Stimulated activated naive CD8-positive, alpha-beta T cell treated with anti-CD3 and anti-CD28 coated beads, Interleukin-15, amount 100 ng/mL, for 72 hours (primary cell): ENCODE data around the gene MUC5B.
"Not testable (repeated sequence)": the region's sequence is repeated elsewhere in the genome, so short reads cannot be mapped to it uniquely, and the experiment has no call there.

Experiments used
- ATAC-seq: fragments of 150-1000 bp; cut with Tn5 transposase; 2 replicates; pipeline ENCODE4 v1.10.0; 2021; ENCODE audit warnings: mild to moderate bottlenecking, moderate library complexity
- DNase-seq, 2 donors: peaks; one replicate each; pipeline ENCODE4 v3.0.0; 2021 to 2022
- H3K27ac Mint-ChIP-seq, 2 donors: one replicate each; pipeline ENCODE4 v1.8.0; 2022; ENCODE audit warnings: mild to moderate bottlenecking in 2 of 2, mixed read lengths in 2 of 2, moderate library complexity in 2 of 2
- H3K27me3 Mint-ChIP-seq: one replicate; pipeline ENCODE4 v1.8.0; 2022; ENCODE audit warnings: mixed read lengths
- H3K4me1 Mint-ChIP-seq: one replicate; pipeline ENCODE4 v1.8.0; 2022; ENCODE audit warnings: mild to moderate bottlenecking, mixed read lengths
- H3K4me3 Mint-ChIP-seq, 2 donors: one replicate each; pipeline ENCODE4 v1.8.0; 2022; ENCODE audit warnings: mild to moderate bottlenecking in 2 of 2, mixed read lengths in 2 of 2, moderate library complexity in 1 of 2
- H3K9me3 Mint-ChIP-seq, 2 donors: one replicate each; pipeline ENCODE4 v1.8.0; 2022; ENCODE audit warnings: mixed read lengths in 2 of 2

MUC5B gene

GRCh38 chr11:1266976-1267375, 44.1 kb downstream of the MUC5B start:
- H3K4me3 Mint-ChIP-seq, H3K27me3 Mint-ChIP-seq, H3K27ac Mint-ChIP-seq, ATAC-seq, DNase-seq: not testable (repeated sequence)
- Mint-ChIP-seq H3K9me3 (peaks cover 14 to 19% of the 10 kb centered on the region in 2 donors), H3K4me1 (peaks cover 25% of the 10 kb centered on the region)

- H3K27me3 Mint-ChIP-seq, result no peaks in the 10 kb centered on the region
- no peak overlapping the region for H3K4me3 Mint-ChIP-seq
- peaks cover 14 to 19% of the 10 kb centered on the region in 2 donors for H3K9me3 Mint-ChIP-seq
- no peak for ATAC-seq
- DNase-seq, result no peak
- peaks cover 19% of the 10 kb centered on the region for H3K4me1 Mint-ChIP-seq
- peak overlapping the region in 1 of 2 donors; percentile 1 for H3K27ac Mint-ChIP-seq
Observed at GRCh38 chr11:1267441-1268100, 44.7 kb downstream of the MUC5B start.

GRCh38 chr11:1269957-1270356, 47.1 kb downstream of the MUC5B start:
- DNase-seq (no peak), ATAC-seq (no peak)
- no peak overlapping the region for H3K27ac Mint-ChIP-seq
- no peaks in the 10 kb centered on the region for H3K4me1 Mint-ChIP-seq
- no peak overlapping the region for H3K4me3 Mint-ChIP-seq
- peaks cover 7 to 10% of the 10 kb centered on the region in 2 donors for H3K9me3 Mint-ChIP-seq
- H3K27me3 Mint-ChIP-seq, result no peaks in the 10 kb centered on the region

GRCh38 chr11:1270476-1270875, 47.6 kb downstream of the MUC5B start:
- no peaks in the 10 kb centered on the region for H3K27me3 Mint-ChIP-seq
- no peaks in the 10 kb centered on the region for H3K4me1 Mint-ChIP-seq
- H3K4me3 Mint-ChIP-seq, result no peak overlapping the region
- DNase-seq (no peak), ATAC-seq (no peak)
- H3K27ac Mint-ChIP-seq, result peak overlapping the region in 1 of 2 donors; percentile 82
- peaks cover 2 to 5% of the 10 kb centered on the region in 2 donors for H3K9me3 Mint-ChIP-seq

GRCh38 chr11:1271002-1271401, 48.1 kb downstream of the MUC5B start:
- ATAC-seq (no peak), DNase-seq (no peak)
- H3K27ac Mint-ChIP-seq, result no peak overlapping the region
- H3K4me3 Mint-ChIP-seq, result no peak overlapping the region
- no peaks in the 10 kb centered on the region for H3K27me3 Mint-ChIP-seq
- peaks cover 0 to 4% of the 10 kb centered on the region in 2 donors for H3K9me3 Mint-ChIP-seq
- no peaks in the 10 kb centered on the region for H3K4me1 Mint-ChIP-seq

GRCh38 chr11:1271406-1271805, 48.5 kb downstream of the MUC5B start:
- DNase-seq (no peak), ATAC-seq (no peak)
- Mint-ChIP-seq H3K4me1 (no peaks in the 10 kb centered on the region), H3K27ac (no peak overlapping the region), H3K27me3 (no peaks in the 10 kb centered on the region), H3K4me3 (no peak overlapping the region), H3K9me3 (peaks cover 0 to 4% of the 10 kb centered on the region in 2 donors)

- no peaks in the 10 kb centered on the region for H3K27me3 Mint-ChIP-seq
- no peak overlapping the region for H3K27ac Mint-ChIP-seq
Observed at GRCh38 chr11:1271927-1272326, 49.1 kb downstream of the MUC5B start.

GRCh38 chr11:1272531-1272930, 49.7 kb downstream of the MUC5B start:
- Mint-ChIP-seq H3K27me3 (no peaks in the 10 kb centered on the region), H3K4me3 (no peak overlapping the region), H3K4me1 (no peaks in the 10 kb centered on the region), H3K9me3 (no peaks in the 10 kb centered on the region), H3K27ac (no peak overlapping the region)
- ATAC-seq (no peak), DNase-seq (no peak)

More at GRCh38 chr11:1271927-1272326, 49.1 kb downstream of the MUC5B start:
- Mint-ChIP-seq H3K4me3 (no peak overlapping the region), H3K9me3 (peaks cover 0 to under 1% of the 10 kb centered on the region in 2 donors), H3K4me1 (no peaks in the 10 kb centered on the region)
- DNase-seq (no peak), ATAC-seq (peak; percentile 64)

- ATAC-seq (no peak), DNase-seq (no peak)
- Mint-ChIP-seq H3K4me3 (no peak overlapping the region), H3K9me3 (no peaks in the 10 kb centered on the region), H3K27me3 (no peaks in the 10 kb centered on the region), H3K27ac (no peak overlapping the region), H3K4me1 (no peaks in the 10 kb centered on the region)
Observed at GRCh38 chr11:1274501-1274900, 51.6 kb downstream of the MUC5B start.

- ATAC-seq (no peak), DNase-seq (no peak)
- no peaks in the 10 kb centered on the region for H3K27me3 Mint-ChIP-seq
- H3K27ac Mint-ChIP-seq, result no peak overlapping the region
- H3K4me3 Mint-ChIP-seq, result no peak overlapping the region
- H3K4me1 Mint-ChIP-seq, result no peaks in the 10 kb centered on the region
- H3K9me3 Mint-ChIP-seq, result no peaks in the 10 kb centered on the region
Observed at GRCh38 chr11:1275021-1275420, 52.2 kb downstream of the MUC5B start.

- Mint-ChIP-seq H3K4me3 (no peak overlapping the region), H3K9me3 (no peaks in the 10 kb centered on the region), H3K4me1 (no peaks in the 10 kb centered on the region), H3K27ac (peak overlapping the region in 1 of 2 donors; percentile 24), H3K27me3 (no peaks in the 10 kb centered on the region)
- ATAC-seq (no peak), DNase-seq (no peak)
Observed at GRCh38 chr11:1276041-1276790, 53.4 kb downstream of the MUC5B start.

GRCh38 chr11:1276866-1277615, 54.2 kb downstream of the MUC5B start:
- Mint-ChIP-seq H3K9me3 (no peaks in the 10 kb centered on the region), H3K4me3 (no peak overlapping the region), H3K27me3 (no peaks in the 10 kb centered on the region), H3K27ac (no peak overlapping the region), H3K4me1 (no peaks in the 10 kb centered on the region)
- no peak for ATAC-seq
- no peak for DNase-seq

- DNase-seq (no peak), ATAC-seq (no peak)
- Mint-ChIP-seq H3K27ac (no peak overlapping the region), H3K9me3 (no peaks in the 10 kb centered on the region), H3K4me1 (no peaks in the 10 kb centered on the region), H3K4me3 (no peak overlapping the region), H3K27me3 (no peaks in the 10 kb centered on the region)
Observed at GRCh38 chr11:1277936-1278512, 55.2 kb downstream of the MUC5B start.

- no peak for DNase-seq
Observed at GRCh38 chr11:1278766-1279673, 56.2 kb downstream of the MUC5B start.

GRCh38 chr11:1279674-1280055, 56.8 kb downstream of the MUC5B start:
- no peak for ATAC-seq
- no peak overlapping the region for H3K4me3 Mint-ChIP-seq
- no peaks in the 10 kb centered on the region for H3K27me3 Mint-ChIP-seq
- H3K9me3 Mint-ChIP-seq, result no peaks in the 10 kb centered on the region
- H3K4me1 Mint-ChIP-seq, result no peaks in the 10 kb centered on the region
- H3K27ac Mint-ChIP-seq, result no peak overlapping the region
- DNase-seq, result no peak

More at GRCh38 chr11:1278766-1279673, 56.2 kb downstream of the MUC5B start:
- Mint-ChIP-seq H3K9me3 (no peaks in the 10 kb centered on the region), H3K27me3 (no peaks in the 10 kb centered on the region), H3K27ac (peak overlapping the region in 1 of 2 donors; percentile 71), H3K4me1 (no peaks in the 10 kb centered on the region), H3K4me3 (no peak overlapping the region)
- no peak for ATAC-seq
